ENCODE data around the gene HES2.

- TF ChIP-seq MAX (IDR thresholded peaks at IDR 0.05) = no peak
- TF ChIP-seq ZBTB7A (IDR thresholded peaks at IDR 0.05; ENCODE audit: low read depth) = no peak
- TF ChIP-seq EGR1 (IDR thresholded peaks at IDR 0.05) = no peak
- no peak for TF ChIP-seq REST (IDR thresholded peaks at IDR 0.05; ENCODE audit: low read depth)
- no peak for TF ChIP-seq YY1 (IDR thresholded peaks at IDR 0.05; ENCODE audit: low read depth)
- no peak for TF ChIP-seq EP300 (IDR thresholded peaks at IDR 0.05; ENCODE audit: borderline replicate concordance)
- TF ChIP-seq CEBPB (IDR thresholded peaks at IDR 0.05) = no peak
- TF ChIP-seq FOXM1 (IDR thresholded peaks at IDR 0.05; ENCODE audit: borderline replicate concordance, low read depth) = no peak
- no peak for TF ChIP-seq CREB1 (IDR thresholded peaks at IDR 0.05; ENCODE audit: low read depth)
Observed at GRCh38 chr1:6417961-6418667, 1.6 kb downstream of the HES2 start.
